ENCODE measurements around the gene ATRX. TPM values are rescaled to one million over a fixed set of nuclear protein-coding genes. Genes with fewer than 3 reads are reported as not detected.
"Not testable (repeated sequence)": the region's sequence is repeated elsewhere in the genome, so short reads cannot be mapped to it uniquely, and the experiment has no call there.

ATRX gene
- total and polyA plus RNA-seq, 2 donors (not counting 1 experiment from before 2014, with no cell fraction given), result 19.3 to 173 TPM

DNA sequence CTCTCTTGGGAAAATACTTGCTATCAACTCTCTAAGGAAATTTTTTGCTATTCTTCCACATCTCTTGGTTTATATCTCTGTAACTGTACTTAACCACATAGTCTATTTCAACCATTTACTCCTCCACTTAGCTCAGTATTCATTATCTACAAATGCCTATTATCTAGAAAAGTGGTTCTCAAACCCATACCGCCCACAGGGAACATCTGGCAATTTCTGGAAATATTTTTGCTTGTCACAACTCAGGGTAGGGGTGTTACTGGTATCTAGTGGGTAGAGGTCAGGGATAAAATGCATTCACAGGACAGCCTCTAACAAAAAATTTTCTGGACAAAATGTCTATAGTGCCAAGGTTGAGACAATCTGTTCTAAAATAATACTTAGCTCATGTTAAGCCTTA lies 14.4 kb downstream of the ATRX start:
- ATAC-seq (ENCODE audit: low read depth) (no peak), DNase-seq (no peak)
- Histone ChIP-seq H3K4me1 (ENCODE audit: control insufficient read depth in 2 of 2, insufficient read depth in 2 of 2, low read length in 2 of 2) (peaks cover under 1 to 3% of the 10 kb centered on the region in 2 donors), H3K9ac (ENCODE audit: low read length) (no peak overlapping the region), H3K79me2 (ENCODE audit: control insufficient read depth, insufficient read depth, low read length) (peaks cover 93% of the 10 kb centered on the region), H3K4me2 (replicated peaks; ENCODE audit: low read depth, low read length, poor library complexity, severe bottlenecking) (no peak overlapping the region), H3K27ac (ENCODE audit: low read length in 2 of 2) (no peak overlapping the region), H3K9me3 (ENCODE audit: control extremely low read depth in 1 of 3, control insufficient read depth in 2 of 3, insufficient read depth in 1 of 3, low read length in 2 of 3) (no peaks in the 10 kb centered on the region), H3K4me3 (ENCODE audit: control extremely low read depth in 1 of 5, extremely low read depth in 1 of 5, insufficient read depth in 1 of 5, low read depth in 2 of 5, low read length in 4 of 5) (no peak overlapping the region), H3K27me3 (replicated peaks in 1 of 4; ENCODE audit: control extremely low read depth in 1 of 4, control insufficient read depth in 3 of 4, insufficient read depth in 4 of 4, low read length in 3 of 4) (no peaks in the 10 kb centered on the region), H2AFZ (ENCODE audit: insufficient read depth, low read depth, low read length, poor library complexity, severe bottlenecking) (no peak overlapping the region), H3K36me3 (replicated peaks in 1 of 2; ENCODE audit: control extremely low read depth in 1 of 2, control insufficient read depth in 1 of 2, extremely low read depth in 1 of 2, insufficient read depth in 2 of 2, low read length in 1 of 2) (no peaks in the 10 kb centered on the region), H4K20me1 (ENCODE audit: control insufficient read depth, insufficient read depth, low read length, poor library complexity, severe bottlenecking) (peaks cover 29% of the 10 kb centered on the region)
- intact Hi-C loops (cut with micrococcal nuclease), result no loop called here
- H3K4me3 Mint-ChIP-seq, result no peak overlapping the region
- no peaks in the 10 kb centered on the region for H3K27me3 Mint-ChIP-seq
- peaks cover 32% of the 10 kb centered on the region for H3K4me1 Mint-ChIP-seq
- TF ChIP-seq, protein P1, sequence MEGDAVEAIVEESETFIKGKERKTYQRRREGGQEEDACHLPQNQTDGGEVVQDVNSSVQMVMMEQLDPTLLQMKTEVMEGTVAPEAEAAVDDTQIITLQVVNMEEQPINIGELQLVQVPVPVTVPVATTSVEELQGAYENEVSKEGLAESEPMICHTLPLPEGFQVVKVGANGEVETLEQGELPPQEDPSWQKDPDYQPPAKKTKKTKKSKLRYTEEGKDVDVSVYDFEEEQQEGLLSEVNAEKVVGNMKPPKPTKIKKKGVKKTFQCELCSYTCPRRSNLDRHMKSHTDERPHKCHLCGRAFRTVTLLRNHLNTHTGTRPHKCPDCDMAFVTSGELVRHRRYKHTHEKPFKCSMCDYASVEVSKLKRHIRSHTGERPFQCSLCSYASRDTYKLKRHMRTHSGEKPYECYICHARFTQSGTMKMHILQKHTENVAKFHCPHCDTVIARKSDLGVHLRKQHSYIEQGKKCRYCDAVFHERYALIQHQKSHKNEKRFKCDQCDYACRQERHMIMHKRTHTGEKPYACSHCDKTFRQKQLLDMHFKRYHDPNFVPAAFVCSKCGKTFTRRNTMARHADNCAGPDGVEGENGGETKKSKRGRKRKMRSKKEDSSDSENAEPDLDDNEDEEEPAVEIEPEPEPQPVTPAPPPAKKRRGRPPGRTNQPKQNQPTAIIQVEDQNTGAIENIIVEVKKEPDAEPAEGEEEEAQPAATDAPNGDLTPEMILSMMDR (IDR thresholded peaks at IDR 0.05), result no peak
- no peak for TF ChIP-seq EZH2 (IDR thresholded peaks at IDR 0.05; ENCODE audit: borderline replicate concordance, insufficient read depth, low read depth, low read length, poor library complexity, severe bottlenecking)
- no peak overlapping the region for H3K27ac Mint-ChIP-seq
- POLR2A ChIA-PET, result no interaction called here
- H3K9me3 Mint-ChIP-seq (ENCODE audit: insufficient read depth), result no peaks in the 10 kb centered on the region
- CTCF ChIA-PET, result no interaction called here
- no CpG with 5 or more reads among the region's 1 CpG for WGBS (ENCODE audit: insufficient coverage)

DNA sequence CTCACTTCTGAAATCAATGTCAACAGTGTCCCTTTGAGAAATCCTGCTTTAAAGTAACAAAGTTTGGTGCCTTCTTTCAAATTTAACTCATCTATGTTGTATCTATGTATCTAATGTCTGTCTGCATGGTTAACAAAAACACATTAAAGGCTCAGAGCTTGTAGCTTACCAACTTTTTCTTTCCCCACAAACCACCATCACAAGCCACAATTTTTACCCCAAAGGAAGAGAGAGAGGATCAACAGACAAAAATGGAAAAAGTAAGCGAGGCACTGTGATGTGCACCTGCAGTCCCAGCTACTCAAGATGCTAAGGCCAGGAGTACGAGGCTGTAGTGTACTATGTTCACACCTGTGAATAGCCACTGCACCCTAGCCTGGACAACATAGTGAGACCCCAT lies 17.2 kb downstream of the ATRX start:
- POLR2A ChIA-PET, result no interaction called here

DNA sequence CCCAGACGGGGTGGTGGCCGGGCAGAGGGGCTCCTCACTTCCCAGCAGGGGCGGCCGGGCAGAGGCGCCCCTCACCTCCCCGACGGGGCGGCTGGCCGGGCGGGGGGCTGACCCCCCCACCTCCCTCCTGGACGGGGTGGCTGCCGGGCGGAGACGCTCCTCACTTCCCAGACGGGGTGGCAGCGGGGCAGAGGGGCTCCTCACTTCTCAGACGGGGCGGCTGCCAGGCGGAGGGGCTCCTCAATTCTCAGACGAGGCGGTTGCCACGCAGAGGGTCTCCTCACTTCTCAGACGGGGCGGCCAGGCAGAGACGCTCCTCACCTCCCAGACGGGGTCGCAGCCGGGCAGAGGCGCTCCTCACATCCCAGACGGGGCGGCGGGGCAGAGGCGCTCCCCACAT lies 19.8 kb downstream of the ATRX start:
- H3K27ac Mint-ChIP-seq; H3K9me3 ChIP-seq (ENCODE audit: control extremely low read depth in 1 of 3, control insufficient read depth in 2 of 3, insufficient read depth in 1 of 3, low read length in 2 of 3); H3K9ac ChIP-seq (ENCODE audit: low read length); CTCF ChIA-PET; H4K20me1 ChIP-seq (ENCODE audit: control insufficient read depth, insufficient read depth, low read length, poor library complexity, severe bottlenecking); intact Hi-C loops (cut with micrococcal nuclease); H2AFZ ChIP-seq (ENCODE audit: insufficient read depth, low read depth, low read length, poor library complexity, severe bottlenecking); H3K36me3 ChIP-seq (replicated peaks in 1 of 2; ENCODE audit: control extremely low read depth in 1 of 2, control insufficient read depth in 1 of 2, extremely low read depth in 1 of 2, insufficient read depth in 2 of 2, low read length in 1 of 2); ATAC-seq (ENCODE audit: low read depth); H3K4me3 Mint-ChIP-seq; H3K9me3 Mint-ChIP-seq (ENCODE audit: insufficient read depth); H3K4me3 ChIP-seq (ENCODE audit: control extremely low read depth in 1 of 5, extremely low read depth in 1 of 5, insufficient read depth in 1 of 5, low read depth in 2 of 5, low read length in 4 of 5); DNase-seq; H3K4me2 ChIP-seq (replicated peaks; ENCODE audit: low read depth, low read length, poor library complexity, severe bottlenecking); H3K4me1 ChIP-seq (ENCODE audit: control insufficient read depth in 2 of 2, insufficient read depth in 2 of 2, low read length in 2 of 2); H3K27me3 Mint-ChIP-seq; H3K27me3 ChIP-seq (replicated peaks in 1 of 4; ENCODE audit: control extremely low read depth in 1 of 4, control insufficient read depth in 3 of 4, insufficient read depth in 4 of 4, low read length in 3 of 4); H3K27ac ChIP-seq (ENCODE audit: low read length in 2 of 2); POLR2A ChIA-PET: not testable (repeated sequence)
- peaks cover 74% of the 10 kb centered on the region for H3K79me2 ChIP-seq (ENCODE audit: control insufficient read depth, insufficient read depth, low read length)
- WGBS (ENCODE audit: insufficient coverage), result 100% methylated on average over 3 of the region's 33 CpGs
- peaks cover 25% of the 10 kb centered on the region for H3K4me1 Mint-ChIP-seq

More for the DNA sequence above, 17.2 kb downstream of the ATRX start:
- H2AFZ ChIP-seq (ENCODE audit: insufficient read depth, low read depth, low read length, poor library complexity, severe bottlenecking), result no peak overlapping the region
- WGBS (ENCODE audit: insufficient coverage), result no CpG with 5 or more reads among the region's 2 CpGs
- Mint-ChIP-seq H3K27me3 (no peaks in the 10 kb centered on the region), H3K4me1 (peaks cover 28% of the 10 kb centered on the region), H3K4me3 (no peak overlapping the region), H3K27ac (peak overlapping the region; percentile 5), H3K9me3 (ENCODE audit: insufficient read depth) (no peaks in the 10 kb centered on the region)
- no peak overlapping the region for H3K27ac ChIP-seq (ENCODE audit: low read length in 2 of 2)
- H4K20me1 ChIP-seq (ENCODE audit: control insufficient read depth, insufficient read depth, low read length, poor library complexity, severe bottlenecking), result peaks cover 25% of the 10 kb centered on the region
- no peaks in the 10 kb centered on the region for H3K9me3 ChIP-seq (ENCODE audit: control extremely low read depth in 1 of 3, control insufficient read depth in 2 of 3, insufficient read depth in 1 of 3, low read length in 2 of 3)
- H3K4me1 ChIP-seq (ENCODE audit: control insufficient read depth in 2 of 2, insufficient read depth in 2 of 2, low read length in 2 of 2), result no peaks in the 10 kb centered on the region
- no peaks in the 10 kb centered on the region for H3K36me3 ChIP-seq (replicated peaks in 1 of 2; ENCODE audit: control extremely low read depth in 1 of 2, control insufficient read depth in 1 of 2, extremely low read depth in 1 of 2, insufficient read depth in 2 of 2, low read length in 1 of 2)
- H3K79me2 ChIP-seq (ENCODE audit: control insufficient read depth, insufficient read depth, low read length), result peaks cover 80% of the 10 kb centered on the region
- no peak overlapping the region for H3K4me3 ChIP-seq (ENCODE audit: control extremely low read depth in 1 of 5, extremely low read depth in 1 of 5, insufficient read depth in 1 of 5, low read depth in 2 of 5, low read length in 4 of 5)
- TF ChIP-seq EZH2 (IDR thresholded peaks at IDR 0.05; ENCODE audit: borderline replicate concordance, insufficient read depth, low read depth, low read length, poor library complexity, severe bottlenecking), result no peak
- TF ChIP-seq, protein P1 (IDR thresholded peaks at IDR 0.05), result no peak
- DNase-seq, result no peak
- ATAC-seq (ENCODE audit: low read depth), result no peak
- H3K27me3 ChIP-seq (replicated peaks in 1 of 4; ENCODE audit: control extremely low read depth in 1 of 4, control insufficient read depth in 3 of 4, insufficient read depth in 4 of 4, low read length in 3 of 4), result no peaks in the 10 kb centered on the region
- CTCF ChIA-PET, result no interaction called here
- H3K9ac ChIP-seq (ENCODE audit: low read length), result no peak overlapping the region
- intact Hi-C loops (cut with micrococcal nuclease), result no loop called here
- H3K4me2 ChIP-seq (replicated peaks; ENCODE audit: low read depth, low read length, poor library complexity, severe bottlenecking), result peak overlapping the region; percentile 18

Measured in B cell (primary cell).